ENCODE data around the gene MKNK2. TPM values are rescaled to one million over a fixed set of nuclear protein-coding genes. Genes with fewer than 3 reads are reported as not detected.

MKNK2 gene
- total and polyA plus RNA-seq, 10 of the 15 experiments (the other 5 are each of a cell fraction or from before 2014, with no cell fraction given) = 9.6 to 365 (median 69.9) TPM

DNA sequence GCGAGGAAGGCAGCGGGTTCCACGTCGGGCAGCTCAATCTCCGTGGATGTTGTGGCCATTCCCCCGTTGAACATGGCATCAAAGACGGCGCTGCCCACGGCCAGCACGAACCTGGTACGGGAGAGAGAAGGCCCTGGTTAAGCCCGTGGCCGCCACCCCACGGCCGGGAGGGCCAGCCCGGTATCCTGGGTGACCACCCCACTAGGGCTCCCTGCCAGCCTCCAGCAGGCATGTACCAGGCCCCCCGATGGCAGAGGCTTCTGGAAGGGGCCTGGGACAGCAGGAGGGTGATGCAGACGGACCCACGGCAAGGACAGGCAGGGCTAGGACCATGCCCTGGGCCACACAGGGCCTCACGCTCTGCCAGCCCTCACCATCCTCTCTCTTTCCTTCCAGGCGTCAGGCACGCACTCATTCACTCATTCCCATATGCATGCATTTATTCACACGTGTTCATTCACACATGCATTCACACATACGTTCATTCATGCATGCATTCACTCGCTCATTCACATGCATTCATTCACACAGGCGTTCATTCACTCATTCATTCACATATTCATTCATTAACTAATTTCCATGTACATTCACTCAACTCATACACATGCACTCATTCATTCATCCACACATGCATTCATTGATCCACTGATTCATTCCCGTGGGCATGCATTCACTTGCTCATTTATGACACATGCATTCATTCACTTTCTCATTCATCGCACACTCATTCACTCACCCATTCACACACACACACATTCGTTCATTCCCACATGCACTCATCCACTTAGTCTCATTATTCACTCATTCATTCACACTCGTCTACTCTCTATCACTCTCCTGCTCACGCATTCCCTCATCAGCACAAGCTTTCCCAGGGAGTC is 53.5 kb downstream of the MKNK2 start:
- Histone ChIP-seq H3K9me3 (replicated peaks; ENCODE audit: control insufficient read depth, insufficient read depth, low read length) (no peaks in the 10 kb centered on the region; the same call in 2 of the 3 replicates), H3K4me2 (ENCODE audit: control insufficient read depth, insufficient read depth) (no peak overlapping the region), H3K79me2 (ENCODE audit: control insufficient read depth, insufficient read depth, low read length) (no peaks in the 10 kb centered on the region), H3K9ac (ENCODE audit: control insufficient read depth, insufficient read depth, low read length) (no peak overlapping the region), H3K4me3 (no peak overlapping the region), H3K4me1 (ENCODE audit: control insufficient read depth, insufficient read depth, low read length) (peaks cover 7% of the 10 kb centered on the region), H4K20me1 (ENCODE audit: control insufficient read depth, insufficient read depth) (no peaks in the 10 kb centered on the region), H3K27ac (ENCODE audit: control insufficient read depth, insufficient read depth) (no peak overlapping the region), H2AFZ (ENCODE audit: control insufficient read depth, low read depth, low read length) (no peak overlapping the region), H3K36me3 (ENCODE audit: control insufficient read depth in 2 of 2, insufficient read depth in 2 of 2, low read length in 1 of 2) (no peaks in the 10 kb centered on the region), H3K27me3 (replicated peaks in 1 of 2; ENCODE audit: control insufficient read depth in 2 of 2, insufficient read depth in 2 of 2, low read length in 1 of 2) (no peaks in the 10 kb centered on the region)
- ChIA-PET SMC1A (ENCODE audit: uncharacterized antibody, unreplicated experiment) (no interaction called here), POLR2A (no interaction called here), RAD21 (ENCODE audit: unreplicated experiment) (no interaction called here), CTCF (no interaction called here)
- TF ChIP-seq ZNF622 (IDR thresholded peaks at IDR 0.05) (no peak), ZNF24 (IDR thresholded peaks at IDR 0.05) (peak; percentile 88), GATAD2B (conservative IDR thresholded peaks at IDR 0.05; ENCODE audit: low read depth) (no peak)
- TF ChIP-seq, protein P1, sequence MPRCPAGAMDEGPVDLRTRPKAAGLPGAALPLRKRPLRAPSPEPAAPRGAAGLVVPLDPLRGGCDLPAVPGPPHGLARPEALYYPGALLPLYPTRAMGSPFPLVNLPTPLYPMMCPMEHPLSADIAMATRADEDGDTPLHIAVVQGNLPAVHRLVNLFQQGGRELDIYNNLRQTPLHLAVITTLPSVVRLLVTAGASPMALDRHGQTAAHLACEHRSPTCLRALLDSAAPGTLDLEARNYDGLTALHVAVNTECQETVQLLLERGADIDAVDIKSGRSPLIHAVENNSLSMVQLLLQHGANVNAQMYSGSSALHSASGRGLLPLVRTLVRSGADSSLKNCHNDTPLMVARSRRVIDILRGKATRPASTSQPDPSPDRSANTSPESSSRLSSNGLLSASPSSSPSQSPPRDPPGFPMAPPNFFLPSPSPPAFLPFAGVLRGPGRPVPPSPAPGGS (IDR thresholded peaks at IDR 0.05; ENCODE audit: borderline replicate concordance, insufficient read depth, low read depth, low read length, poor library complexity, severe bottlenecking) = peak; percentile 67
- WGBS (ENCODE audit: insufficient coverage, insufficient replicate concordance, low lambda C conversion rate, missing lambda C conversion rate) = 83% methylated on average over 31 of the region's 31 CpGs
- intact Hi-C loops (cut with micrococcal nuclease; ENCODE audit: unreplicated experiment) (no loop called here), in situ Hi-C loops (cut with MboI) (no loop called here)
- BruUV-seq (replicated peaks) = TSS peak; percentile 62
- ATAC-seq (no peak), FAIRE-seq (no peak), DNase-seq (ENCODE audit: low read depth, low spot score) (no peak)

DNA sequence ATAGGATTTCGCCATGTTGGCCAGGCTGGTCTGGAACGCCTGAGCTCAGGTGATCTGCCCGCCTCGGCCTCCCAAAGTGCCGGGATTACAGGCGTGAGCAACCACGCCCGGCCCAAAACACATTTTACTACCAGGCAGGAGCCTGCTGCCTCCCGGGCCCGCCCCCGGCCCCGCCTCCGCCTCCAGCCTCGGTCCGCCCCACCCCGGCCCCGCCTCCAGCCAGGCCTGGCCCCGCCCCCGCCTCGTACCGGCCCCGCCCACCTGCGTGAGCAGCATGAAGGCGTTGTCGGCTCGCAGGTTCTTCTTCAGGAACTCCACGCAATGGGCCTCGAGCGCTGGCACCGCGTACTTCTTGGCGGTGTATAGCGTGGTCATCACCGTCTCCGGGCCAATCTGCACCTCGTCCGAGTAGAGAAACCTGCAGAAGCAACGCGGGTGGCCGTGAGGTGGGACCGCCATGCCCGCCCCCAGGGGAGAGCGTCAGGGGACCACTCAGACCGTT is 58.2 kb downstream of the MKNK2 start:
- Histone ChIP-seq H3K79me2 (ENCODE audit: control insufficient read depth, insufficient read depth, low read length) (no peaks in the 10 kb centered on the region), H3K4me3 (no peak overlapping the region), H3K4me2 (ENCODE audit: control insufficient read depth, insufficient read depth) (no peak overlapping the region), H3K36me3 (ENCODE audit: control insufficient read depth in 2 of 2, insufficient read depth in 2 of 2, low read length in 1 of 2) (no peaks in the 10 kb centered on the region; a peak in 1 of 4 replicates), H3K9ac (ENCODE audit: control insufficient read depth, insufficient read depth, low read length) (no peak overlapping the region), H3K9me3 (replicated peaks; ENCODE audit: control insufficient read depth, insufficient read depth, low read length) (no peaks in the 10 kb centered on the region), H4K20me1 (ENCODE audit: control insufficient read depth, insufficient read depth) (no peaks in the 10 kb centered on the region), H3K27me3 (replicated peaks in 1 of 2; ENCODE audit: control insufficient read depth in 2 of 2, insufficient read depth in 2 of 2, low read length in 1 of 2) (no peaks in the 10 kb centered on the region), H2AFZ (ENCODE audit: control insufficient read depth, low read depth, low read length) (no peak overlapping the region), H3K27ac (ENCODE audit: control insufficient read depth, insufficient read depth) (no peak overlapping the region), H3K4me1 (ENCODE audit: control insufficient read depth, insufficient read depth, low read length) (no peaks in the 10 kb centered on the region)
- FAIRE-seq (no peak), ATAC-seq (no peak), DNase-seq (ENCODE audit: low read depth, low spot score) (no peak)
- ChIA-PET SMC1A (ENCODE audit: uncharacterized antibody, unreplicated experiment) (no interaction called here), CTCF (no interaction called here), RAD21 (ENCODE audit: unreplicated experiment) (no interaction called here), POLR2A (no interaction called here)
- WGBS (ENCODE audit: insufficient coverage, insufficient replicate concordance, low lambda C conversion rate, missing lambda C conversion rate) = 95% methylated on average over 43 of the region's 44 CpGs
- in situ Hi-C loops (cut with MboI) (no loop called here), intact Hi-C loops (cut with micrococcal nuclease; ENCODE audit: unreplicated experiment) (no loop called here)
- no TSS peak for BruUV-seq (replicated peaks)
- TF ChIP-seq RFX5 (IDR thresholded peaks at IDR 0.05; ENCODE audit: low read depth, low read length) (no peak), ASH2L (IDR thresholded peaks at IDR 0.05; ENCODE audit: borderline replicate concordance, low read depth) (no peak), LARP7 (IDR thresholded peaks at IDR 0.05) (no peak), RCOR1 (conservative IDR thresholded peaks at IDR 0.05; ENCODE audit: low read depth, low read length) (no peak), HDAC6 (IDR thresholded peaks at IDR 0.05; ENCODE audit: unreplicated experiment) (no peak)
- TF ChIP-seq, protein P1 (IDR thresholded peaks at IDR 0.05; ENCODE audit: borderline replicate concordance, insufficient read depth, low read depth, low read length, poor library complexity, severe bottlenecking) = no peak
